GM19395 (cell line): ENCODE data around the gene SLC16A2.
"Not testable (repeated sequence)": the region's sequence is repeated elsewhere in the genome, so short reads cannot be mapped to it uniquely, and the experiment has no call there.

Experiments
- ATAC-seq: cut with Tn5 transposase; IDR thresholded peaks from one replicate; pipeline ENCODE4 v1.9.1; 2021; ENCODE audit warnings: mild to moderate bottlenecking, moderate library complexity; ENCODE audit not compliant: unreplicated experiment

Gene SLC16A2

DNA sequence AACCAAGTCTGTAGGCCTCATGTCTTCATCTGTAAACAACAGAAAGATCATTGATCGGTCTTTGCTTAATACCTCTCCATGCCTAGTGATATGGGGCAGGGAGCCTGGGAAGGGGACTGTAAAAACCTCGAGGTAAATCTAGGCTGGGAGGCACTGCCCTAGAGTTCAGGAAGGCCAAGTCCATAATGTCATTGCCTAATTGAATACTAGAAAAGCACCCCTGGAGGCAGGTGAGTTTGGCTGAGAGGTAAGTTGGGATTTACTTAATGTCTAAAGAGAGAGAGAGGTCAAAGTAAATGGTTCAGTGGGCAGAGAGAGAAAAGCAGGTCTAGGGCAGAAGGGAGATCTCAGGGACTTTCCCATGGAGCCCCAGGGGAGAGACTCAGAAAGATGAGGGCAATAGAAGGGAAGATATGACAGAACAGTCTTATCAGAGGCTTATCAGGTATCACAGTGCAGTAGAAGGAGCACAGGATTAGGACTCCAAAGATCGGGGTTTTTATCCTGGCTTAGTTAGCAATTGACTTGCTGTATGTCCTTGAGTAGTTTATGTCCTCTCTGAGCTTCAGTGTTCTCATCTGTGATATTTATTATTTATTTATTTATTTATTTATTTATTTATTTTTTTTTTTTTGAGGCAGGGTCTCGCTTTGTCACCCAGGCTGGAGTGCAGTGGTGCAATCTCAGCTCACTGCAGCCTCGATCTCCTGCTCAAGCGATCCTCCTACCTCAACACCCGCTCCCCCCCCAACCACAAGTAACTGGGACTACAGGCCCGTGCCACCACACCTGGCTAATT lies 85.2 kb downstream of the SLC16A2 start:
- ATAC-seq, result peak; percentile 79

DNA sequence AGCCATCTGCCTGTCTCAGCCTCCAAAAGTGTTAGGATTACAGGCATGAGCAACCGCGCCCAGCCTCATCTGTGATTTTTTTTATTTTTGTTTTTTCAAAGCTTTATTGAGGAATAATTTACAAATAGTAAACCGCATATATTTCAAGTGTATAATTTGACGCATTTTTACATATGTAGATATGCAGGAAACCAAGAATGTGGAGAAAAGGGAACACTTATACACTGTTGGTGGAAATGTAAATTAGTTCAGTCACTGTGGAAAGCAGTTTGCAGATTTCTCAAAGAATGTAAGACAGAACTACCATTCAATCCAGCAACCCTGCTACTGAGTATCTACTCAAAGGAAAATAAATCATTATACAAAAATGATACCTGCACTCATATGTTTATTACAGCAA lies 85.9 kb downstream of the SLC16A2 start:
- ATAC-seq, result no peak

DNA sequence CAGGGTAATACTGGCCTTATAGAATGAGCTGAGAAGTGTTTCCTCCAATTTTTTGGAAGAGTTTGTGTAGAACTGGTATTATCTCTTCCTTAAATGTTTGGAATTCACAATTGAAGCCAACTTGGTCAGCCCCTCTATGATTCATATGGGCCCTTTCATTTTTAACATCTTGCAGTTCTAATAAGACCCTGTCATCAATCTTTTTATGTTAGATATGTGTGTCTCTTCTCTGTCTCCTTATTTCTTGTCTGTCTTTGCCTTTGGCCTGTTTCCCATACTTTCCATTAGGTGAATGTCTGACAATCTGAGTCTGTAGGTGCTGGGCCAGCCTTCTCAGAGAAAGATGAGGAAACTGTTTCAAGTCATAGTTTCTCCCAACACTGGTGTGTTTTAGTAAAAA lies 88.7 kb downstream of the SLC16A2 start:
- no peak for ATAC-seq

DNA sequence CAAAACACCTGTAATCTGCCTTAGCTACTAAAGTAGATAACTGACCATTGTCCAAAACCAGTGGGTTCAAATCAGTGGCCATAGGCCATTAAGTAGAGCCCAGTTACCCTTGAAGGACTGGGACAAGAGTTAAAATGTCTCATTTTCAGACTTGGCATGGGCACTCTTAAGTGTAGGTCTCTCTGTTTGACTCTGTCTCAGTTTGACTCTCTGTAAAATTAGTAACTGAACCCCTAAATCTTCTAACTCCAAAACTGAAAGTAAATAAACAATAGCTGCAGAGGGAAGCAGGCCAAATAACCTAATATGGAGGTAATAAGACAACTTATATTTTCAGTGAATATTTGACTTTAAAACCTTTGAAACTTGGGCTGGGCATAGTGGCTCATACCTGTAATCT lies 89.1 kb downstream of the SLC16A2 start:
- no peak for ATAC-seq

DNA sequence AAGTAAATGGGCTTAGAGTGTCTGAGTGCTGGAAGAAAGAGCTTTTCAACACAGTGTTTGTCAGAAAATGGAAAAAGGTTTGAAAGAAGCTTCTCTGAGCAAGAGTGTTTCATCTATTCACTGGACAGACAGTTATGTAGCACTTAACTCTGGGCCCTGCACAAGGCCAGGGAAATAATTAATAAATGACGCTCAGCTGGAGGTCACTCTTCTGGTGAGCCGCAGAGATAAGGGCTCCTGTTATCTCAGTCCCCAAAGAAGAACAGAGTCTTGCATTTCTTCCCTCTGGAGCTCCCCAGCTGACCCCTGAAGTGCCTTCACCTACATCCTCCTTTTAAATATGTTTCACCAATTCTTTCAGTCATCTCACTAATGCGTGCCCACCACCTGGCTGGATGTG lies 90.4 kb downstream of the SLC16A2 start:
- ATAC-seq, result no peak

DNA sequence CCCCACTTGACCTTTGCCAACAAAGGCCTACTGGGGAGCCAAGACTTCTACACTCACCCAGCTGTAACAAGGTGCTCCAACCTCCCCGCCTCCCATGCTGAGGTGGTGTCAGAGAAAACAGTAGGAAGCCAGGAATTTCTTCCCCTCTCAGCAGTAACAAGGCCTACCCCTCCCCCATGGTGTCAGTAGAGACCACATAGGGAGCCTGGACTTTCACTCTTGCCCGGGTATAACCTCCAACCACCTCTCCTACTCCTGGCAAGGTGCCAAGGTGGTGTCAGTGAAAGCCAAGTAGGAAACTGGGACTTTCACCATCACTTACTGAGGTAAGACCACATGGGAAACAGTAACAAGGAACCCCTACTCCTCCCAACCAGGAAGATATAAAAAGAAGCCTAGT lies 93.1 kb downstream of the SLC16A2 start:
- ATAC-seq, result no peak

DNA sequence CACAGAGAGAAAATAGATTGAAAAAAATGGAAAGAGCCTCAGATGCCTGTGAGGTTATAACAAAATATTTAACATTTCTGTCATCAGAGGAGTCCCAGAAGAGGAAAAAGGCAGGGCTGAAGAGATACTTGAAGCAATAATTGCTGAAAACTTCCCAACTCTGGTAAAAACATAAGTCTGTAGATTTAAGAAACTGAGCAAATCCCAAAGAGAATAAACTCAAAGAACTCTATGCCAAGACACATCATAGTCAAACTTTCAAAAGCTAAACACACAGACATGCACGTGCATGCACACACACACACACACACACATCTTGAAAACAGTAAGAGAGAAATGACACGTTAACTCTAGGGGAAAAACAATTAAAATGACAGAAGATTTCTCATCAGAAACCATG lies 94.1 kb downstream of the SLC16A2 start:
- no peak for ATAC-seq

DNA sequence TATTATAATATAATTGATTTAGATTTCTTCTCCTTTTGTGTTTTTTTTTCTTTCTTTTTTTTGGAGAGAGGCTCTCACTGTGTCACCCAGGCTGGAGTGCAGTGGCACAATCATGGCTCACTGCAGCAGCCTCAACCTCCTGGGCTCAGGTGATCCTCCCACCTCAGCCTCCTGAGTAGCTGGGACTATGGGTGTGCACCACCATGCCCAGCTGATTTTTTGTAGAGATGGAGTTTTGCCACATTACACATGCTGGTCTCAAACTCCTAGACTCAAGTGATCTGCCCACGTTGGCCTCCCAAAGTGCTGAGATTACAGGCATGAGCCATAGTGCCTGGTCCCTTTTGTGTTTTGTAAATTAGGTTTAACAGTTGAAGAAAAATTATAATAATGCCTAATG lies 94.7 kb downstream of the SLC16A2 start:
- ATAC-seq, result not testable (repeated sequence)

DNA sequence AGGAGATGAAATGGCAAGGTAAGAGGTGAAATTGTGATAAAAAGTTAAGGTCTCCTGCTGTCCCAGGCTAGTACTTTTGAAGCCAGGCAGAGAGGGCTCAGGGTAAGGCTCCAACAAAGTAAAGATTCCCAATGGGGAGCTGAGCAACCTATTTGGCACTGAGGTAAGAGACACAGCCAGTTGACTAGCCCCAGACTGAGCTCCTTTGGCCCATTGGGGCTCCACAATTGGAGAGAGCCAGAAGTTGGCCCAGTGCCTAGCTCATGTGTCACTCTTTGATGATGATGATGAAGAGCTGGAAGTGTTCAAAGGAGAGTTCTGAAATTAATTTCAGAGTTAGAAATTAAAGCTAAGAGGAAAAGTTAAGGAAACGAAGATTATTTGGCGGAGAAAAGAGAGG lies 98.6 kb downstream of the SLC16A2 start:
- ATAC-seq, result no peak

DNA sequence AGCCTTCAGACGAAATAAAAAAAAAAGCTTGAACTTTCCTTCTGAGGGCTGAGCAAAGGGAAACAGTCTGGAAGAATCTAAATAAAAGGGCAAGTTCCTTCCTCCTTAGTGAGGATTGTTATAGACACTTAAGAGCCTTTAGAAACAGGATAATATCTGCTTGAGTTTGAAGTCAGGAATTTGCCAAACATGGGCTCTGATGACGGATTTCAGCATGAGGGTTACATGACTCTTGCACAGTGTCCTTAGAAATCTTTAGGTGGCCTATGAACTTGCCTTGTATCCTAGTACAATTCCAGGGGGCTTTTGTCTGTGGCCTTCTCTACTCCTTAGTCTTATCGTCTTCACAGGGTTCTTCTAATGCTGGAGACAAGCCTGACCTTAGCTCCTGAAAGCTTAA lies 99.0 kb downstream of the SLC16A2 start:
- no peak for ATAC-seq

DNA sequence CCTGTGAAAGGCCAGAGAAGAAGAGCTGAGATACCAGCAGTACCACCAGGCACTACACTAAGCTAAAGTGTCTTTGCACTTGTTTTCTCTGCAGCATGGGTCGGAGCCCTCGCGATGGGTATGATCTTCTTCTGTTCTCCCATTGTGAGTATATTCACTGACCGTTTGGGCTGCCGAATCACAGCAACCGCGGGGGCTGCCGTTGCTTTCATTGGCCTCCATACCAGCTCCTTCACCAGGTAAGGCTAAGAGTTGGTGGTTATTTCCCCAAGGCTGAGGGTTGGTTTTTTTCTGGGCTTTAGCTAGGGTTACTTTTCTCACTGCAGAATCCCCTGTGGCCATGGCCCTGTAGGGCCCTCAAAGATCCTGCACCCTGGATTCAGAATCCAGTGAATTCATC lies 99.6 kb downstream of the SLC16A2 start:
- no peak for ATAC-seq

DNA sequence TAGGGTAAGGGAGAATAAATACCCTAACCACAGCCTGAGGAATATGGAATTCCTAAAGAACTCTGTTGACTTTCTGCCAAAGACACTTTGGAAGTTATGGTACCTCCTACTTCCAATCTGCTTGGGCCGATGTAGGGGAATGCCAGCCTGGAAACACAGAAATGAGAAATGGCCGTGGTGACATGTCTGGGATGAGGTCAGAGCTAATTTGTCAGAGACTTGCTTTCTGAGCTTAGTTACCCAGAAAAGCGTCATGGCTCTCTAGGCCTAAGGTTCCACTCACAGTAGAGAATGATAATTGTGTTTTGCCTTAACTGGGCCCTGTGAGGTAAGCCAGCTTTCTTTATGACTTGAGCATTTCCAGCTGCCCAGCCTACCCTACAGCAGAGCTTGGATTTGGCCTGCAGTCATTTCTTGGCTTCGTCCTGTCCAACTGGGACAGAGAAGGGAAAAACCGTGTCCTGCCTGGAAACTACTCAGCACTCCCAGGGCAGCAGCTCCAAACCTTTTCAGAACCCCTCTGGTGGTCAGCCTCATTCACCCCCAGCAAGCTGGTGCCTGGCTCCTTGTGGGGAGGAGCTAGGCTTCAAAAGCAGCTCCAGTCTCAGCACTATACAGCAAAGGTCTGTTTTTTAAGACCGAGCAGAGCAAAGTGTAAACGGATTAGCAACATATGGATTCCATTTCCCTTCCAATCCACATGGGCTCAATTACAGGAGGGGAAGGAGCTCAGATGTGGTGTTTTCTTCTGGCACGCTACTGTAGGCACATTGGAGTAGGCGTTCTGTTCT lies 100.9 kb downstream of the SLC16A2 start:
- ATAC-seq, result no peak

DNA sequence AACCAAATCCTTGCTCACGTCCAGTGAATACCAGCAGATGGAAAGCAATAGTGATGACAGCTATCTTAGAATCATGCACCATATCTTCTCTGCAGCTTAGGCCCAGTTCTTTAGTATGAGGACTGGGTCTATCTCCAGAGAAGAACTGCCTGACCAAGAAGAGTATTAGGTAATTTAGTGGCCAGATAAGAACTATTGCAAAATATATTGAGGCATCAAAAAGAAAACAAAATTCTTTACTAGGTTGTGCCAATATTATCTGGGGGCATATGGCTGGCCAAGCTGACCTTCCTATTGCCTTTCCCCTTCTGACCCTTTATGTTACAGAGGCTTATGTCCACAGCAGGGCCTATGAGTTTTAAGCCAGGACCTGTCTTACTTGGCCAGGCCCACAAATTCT lies 101.9 kb downstream of the SLC16A2 start:
- no peak for ATAC-seq

DNA sequence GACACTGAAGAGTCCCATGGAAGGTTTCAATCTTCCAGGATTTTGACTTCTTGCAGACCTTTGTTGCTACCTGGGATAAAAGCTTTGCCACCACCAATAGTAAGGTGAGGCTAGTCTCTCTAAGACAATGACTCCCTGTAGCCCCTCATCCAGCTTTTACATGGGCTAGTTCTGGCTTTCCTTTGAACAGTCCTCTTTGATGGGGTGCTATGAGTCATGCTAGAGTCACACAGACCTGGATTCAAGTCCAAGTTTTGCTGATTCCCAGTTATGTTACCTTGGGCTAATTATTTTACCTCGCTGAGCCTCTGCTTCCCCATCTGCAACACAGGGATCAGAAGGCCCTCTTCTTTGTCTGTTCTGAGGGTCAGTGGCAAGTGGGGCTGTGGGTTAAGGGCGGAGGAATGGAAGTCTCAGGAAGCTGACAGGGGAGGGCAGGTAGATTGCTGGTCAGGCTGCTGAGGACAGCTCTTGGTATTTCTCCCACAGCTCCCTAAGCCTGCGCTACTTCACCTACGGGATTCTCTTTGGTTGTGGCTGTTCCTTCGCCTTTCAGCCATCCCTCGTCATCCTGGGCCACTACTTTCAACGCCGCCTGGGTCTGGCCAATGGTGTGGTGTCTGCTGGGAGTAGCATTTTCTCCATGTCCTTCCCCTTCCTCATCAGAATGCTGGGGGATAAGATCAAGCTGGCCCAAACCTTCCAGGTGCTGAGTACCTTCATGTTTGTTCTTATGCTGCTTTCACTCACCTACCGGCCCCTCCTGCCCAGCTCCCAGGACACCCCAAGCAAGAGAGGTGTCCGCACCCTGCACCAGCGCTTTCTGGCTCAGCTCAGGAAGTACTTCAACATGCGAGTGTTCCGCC lies 102.8 kb downstream of the SLC16A2 start:
- no peak for ATAC-seq

DNA sequence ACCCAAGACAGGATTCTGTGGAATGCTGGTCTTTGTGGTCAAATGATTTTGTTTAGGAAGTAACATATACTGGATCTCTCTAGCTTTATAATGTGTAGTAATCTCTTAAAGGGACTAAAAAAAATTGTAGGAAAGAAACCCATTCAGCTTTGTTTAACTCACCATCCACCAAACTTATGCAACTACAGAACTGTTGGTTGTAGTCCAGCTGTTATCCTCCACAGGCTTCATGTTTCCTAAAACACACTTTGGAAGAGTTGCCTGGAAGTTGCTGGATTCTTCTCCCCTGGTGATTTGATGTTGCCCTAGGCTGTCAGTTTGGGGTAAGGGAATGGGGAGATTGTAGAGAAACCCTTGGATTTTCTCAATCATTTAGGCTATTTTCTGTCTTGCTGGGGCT lies 103.8 kb downstream of the SLC16A2 start:
- ATAC-seq, result no peak

DNA sequence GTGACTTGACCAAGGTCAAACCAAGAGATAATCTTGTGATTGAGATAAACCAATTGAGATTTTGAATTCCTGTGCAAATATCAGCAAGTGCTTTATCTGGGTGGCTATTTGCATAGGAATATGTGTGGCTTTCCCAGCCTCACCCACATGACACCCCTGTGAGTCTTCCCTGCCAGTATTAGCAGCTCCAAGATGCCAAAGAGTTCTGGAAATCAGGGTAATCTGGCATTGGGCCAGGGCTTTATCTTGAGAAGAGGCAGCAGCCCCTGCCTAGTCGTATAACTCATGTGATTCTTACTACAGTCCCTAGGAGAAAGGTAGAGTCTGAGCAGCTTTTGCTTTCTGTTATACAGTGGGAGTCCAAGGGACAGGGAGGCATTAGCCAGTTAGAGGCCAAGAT lies 105.5 kb downstream of the SLC16A2 start:
- no peak for ATAC-seq

DNA sequence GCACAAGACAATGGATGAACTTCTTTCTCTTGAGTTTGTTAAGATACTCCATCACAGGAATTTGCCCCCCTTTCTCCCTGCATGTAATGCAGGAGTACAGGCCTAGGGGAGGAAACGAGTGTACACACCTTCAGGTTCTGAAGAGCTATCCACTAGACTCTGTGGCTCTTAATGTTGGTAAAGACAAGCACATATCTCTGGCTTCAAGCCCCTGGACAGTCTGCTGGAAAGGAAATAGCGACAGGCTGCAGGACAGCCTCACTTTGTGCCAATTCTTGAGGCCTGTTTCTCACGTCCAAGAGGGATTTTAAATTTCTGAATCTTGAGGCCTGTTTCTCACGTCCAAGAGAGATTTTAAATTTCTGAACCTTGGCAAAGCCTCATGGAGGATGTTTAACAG lies 106.1 kb downstream of the SLC16A2 start:
- no peak for ATAC-seq

DNA sequence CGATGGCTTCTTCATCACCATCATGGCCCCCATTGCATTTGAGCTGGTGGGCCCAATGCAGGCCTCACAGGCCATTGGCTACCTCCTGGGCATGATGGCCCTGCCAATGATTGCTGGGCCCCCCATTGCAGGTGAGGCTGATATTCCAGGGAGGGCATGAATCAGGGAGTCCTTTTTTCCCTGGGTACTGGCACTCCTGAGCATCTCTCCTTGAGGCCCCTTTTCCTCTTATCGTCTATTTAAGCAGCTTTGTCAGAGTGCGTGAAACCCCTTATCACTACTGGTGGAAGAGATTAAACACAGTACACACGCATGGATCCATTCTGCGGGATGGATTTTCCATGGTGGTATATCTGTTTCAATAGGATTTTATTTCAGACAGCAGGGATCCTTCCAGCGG lies 108.0 kb downstream of the SLC16A2 start:
- no peak for ATAC-seq

DNA sequence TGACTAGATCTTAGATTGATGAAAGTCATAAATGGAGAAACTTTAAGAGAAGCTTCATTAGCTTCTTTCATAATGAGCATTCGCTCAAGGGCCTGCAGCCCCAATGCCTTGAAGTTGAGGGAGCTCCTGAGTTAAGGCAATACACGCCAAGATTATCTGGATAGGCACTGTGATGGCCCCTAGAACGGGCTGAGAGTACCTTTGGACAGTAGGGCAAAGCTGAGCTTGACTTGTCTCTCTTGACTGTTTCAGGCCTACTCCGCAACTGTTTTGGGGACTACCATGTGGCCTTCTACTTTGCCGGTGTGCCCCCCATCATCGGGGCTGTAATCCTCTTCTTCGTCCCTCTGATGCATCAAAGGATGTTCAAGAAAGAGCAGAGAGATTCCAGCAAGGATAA lies 109.8 kb downstream of the SLC16A2 start:
- ATAC-seq, result no peak

DNA sequence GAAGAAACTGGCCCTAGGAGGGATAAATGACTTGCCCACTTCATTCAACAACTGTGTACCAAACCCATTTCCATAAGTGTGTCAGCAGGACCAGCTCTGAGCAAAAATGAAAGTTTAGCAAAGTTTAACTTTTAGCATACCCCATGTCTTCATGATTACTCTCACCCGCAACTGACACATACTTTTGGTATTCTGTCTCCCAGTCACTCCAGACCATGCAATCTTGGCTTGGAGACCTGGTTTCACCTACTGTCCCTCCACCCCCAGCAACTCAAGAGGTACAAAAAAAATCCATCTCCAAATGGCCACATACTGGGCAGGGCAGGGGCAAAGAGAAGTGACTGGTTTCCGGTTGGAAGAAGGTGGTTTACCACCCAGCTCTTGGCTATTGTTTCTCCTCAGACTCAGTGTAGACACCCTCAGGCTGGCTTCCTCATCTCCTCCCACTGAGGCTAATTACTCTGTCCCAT lies 113.3 kb downstream of the SLC16A2 start:
- ATAC-seq, result peak; percentile 42

DNA sequence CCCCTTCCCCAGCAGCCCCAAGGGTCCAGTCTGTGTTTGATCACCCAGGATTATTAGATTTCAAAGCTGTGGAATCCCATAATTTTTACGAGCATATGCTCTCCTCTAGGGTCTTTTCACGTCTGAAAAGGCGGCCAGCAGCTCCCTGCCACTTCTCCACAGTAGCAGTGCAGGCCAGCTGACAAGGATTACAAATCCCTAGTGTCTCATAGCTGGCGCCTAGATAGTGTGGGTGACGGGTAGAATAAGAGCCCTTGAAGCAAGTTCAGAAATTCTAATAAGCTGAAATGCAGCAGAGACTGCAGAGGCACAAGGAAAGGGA lies 113.8 kb downstream of the SLC16A2 start:
- no peak for ATAC-seq
